ENCODE measurements around the gene GAS7. TPM values are rescaled to one million over a fixed set of nuclear protein-coding genes. Genes with fewer than 3 reads are reported as not detected.

Gene GAS7
- total RNA-seq, 1 donor from 2014 or later: 72.7 TPM

DNA sequence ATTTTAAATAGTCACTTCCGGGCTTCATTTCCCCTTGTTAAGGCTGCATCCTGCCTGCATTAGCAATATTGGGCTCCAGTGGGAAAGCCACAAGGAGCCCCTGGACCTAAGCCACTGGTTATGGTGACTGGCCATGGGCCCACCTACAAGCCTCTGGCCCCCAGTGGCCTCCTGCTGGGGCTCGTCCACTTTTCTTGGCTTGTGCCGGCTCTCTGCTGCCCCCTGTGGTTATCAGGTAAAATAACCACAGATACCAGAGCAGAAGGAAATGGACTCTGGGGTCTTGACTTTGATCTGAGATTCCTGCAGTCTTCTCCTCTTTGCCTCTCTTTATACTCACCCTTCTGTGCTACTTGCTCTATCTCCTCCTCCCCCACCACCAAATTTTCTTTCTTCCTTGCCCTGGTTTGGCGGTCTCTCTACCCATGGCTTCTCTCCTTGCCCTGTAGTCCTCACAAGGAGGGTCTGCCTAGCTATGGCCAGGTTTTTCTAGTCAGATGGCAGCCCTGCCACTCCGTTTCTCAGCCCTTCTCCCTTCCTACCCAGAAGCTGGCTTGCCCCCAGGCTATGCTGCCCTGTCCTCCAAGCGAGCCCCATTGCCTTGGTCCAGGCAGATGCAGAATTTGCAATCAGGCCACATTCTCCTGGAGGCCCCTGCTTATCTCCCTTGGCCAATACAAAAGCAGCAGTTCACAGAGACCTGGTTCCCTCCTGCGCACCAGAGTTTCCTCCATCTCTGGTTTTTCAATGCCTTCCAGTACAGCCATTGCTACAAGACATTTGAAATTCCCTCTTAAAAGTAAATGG, 210.4 kb downstream of the GAS7 start:
- peaks cover 12% of the 10 kb centered on the region for H3K4me1 Mint-ChIP-seq
- DNase-seq (ENCODE audit: low read depth, low spot score): peak; percentile 49
- no peaks in the 10 kb centered on the region for H3K36me3 Mint-ChIP-seq (ENCODE audit: low read depth)
- H3K4me3 Mint-ChIP-seq: no peak overlapping the region
- H3K27ac Mint-ChIP-seq (ENCODE audit: unreplicated experiment): no peak overlapping the region
- H3K27me3 Mint-ChIP-seq (ENCODE audit: low read depth): no peaks in the 10 kb centered on the region
- no peaks in the 10 kb centered on the region for H3K9me3 Mint-ChIP-seq
- TF ChIP-seq, protein P1, sequence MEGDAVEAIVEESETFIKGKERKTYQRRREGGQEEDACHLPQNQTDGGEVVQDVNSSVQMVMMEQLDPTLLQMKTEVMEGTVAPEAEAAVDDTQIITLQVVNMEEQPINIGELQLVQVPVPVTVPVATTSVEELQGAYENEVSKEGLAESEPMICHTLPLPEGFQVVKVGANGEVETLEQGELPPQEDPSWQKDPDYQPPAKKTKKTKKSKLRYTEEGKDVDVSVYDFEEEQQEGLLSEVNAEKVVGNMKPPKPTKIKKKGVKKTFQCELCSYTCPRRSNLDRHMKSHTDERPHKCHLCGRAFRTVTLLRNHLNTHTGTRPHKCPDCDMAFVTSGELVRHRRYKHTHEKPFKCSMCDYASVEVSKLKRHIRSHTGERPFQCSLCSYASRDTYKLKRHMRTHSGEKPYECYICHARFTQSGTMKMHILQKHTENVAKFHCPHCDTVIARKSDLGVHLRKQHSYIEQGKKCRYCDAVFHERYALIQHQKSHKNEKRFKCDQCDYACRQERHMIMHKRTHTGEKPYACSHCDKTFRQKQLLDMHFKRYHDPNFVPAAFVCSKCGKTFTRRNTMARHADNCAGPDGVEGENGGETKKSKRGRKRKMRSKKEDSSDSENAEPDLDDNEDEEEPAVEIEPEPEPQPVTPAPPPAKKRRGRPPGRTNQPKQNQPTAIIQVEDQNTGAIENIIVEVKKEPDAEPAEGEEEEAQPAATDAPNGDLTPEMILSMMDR (conservative IDR thresholded peaks at IDR 0.05): peak; percentile 78

DNA sequence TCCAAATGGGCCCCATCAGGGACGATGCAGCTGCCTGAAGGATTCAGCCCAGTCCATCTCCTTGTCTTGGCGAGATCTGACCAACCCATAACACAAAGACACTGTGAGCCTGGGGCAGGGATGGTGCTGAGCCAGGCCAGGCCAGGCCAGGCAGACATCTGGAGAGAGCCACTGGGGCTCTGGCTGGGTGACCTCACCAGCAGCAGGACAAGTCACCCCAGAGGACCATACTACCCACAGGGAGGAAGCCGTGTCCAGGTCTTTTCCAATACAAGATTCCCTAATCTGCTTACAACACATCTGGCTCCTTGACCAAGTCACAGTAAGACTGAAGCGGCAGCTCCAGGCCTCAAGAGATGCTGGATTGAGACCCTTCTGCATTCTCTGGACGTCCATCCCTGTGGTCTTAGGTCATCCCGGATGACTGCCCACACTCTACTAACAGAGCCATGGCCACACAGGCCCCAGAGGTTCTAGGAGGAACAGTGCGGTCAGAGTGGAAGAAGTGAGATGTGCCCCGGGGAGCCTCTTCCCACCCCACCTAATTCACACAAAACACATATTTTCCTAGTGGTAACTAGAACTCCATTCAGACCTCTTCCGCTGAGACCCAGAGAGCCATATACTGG, 211.5 kb downstream of the GAS7 start:
- peaks cover 12% of the 10 kb centered on the region for H3K4me1 Mint-ChIP-seq
- no peaks in the 10 kb centered on the region for H3K9me3 Mint-ChIP-seq
- DNase-seq (ENCODE audit: low read depth, low spot score): no peak
- no peak overlapping the region for H3K27ac Mint-ChIP-seq (ENCODE audit: unreplicated experiment)
- H3K36me3 Mint-ChIP-seq (ENCODE audit: low read depth): no peaks in the 10 kb centered on the region
- TF ChIP-seq, protein P1 (conservative IDR thresholded peaks at IDR 0.05): no peak
- no peaks in the 10 kb centered on the region for H3K27me3 Mint-ChIP-seq (ENCODE audit: low read depth)
- H3K4me3 Mint-ChIP-seq: no peak overlapping the region

DNA sequence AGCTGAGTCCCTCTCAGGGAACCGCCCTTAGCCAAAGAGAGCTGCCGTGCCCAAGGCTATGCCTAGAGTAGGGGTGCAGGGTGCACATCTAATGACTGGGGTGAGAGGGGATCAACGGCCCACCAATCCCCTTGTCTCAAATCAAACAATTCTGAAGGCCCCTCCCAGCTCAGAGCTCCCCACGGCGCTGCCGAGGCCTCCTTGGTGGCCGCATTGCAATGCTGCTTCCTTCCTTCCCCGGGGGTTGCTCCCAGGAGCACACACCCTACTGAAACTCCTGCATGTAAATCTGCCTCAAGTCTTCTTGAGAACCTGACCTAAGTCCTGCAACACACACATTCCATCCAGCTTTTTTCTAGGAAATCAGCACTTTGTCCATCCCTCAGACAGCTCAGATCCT, 212.8 kb downstream of the GAS7 start:
- no peak overlapping the region for H3K4me3 Mint-ChIP-seq
- no peaks in the 10 kb centered on the region for H3K36me3 Mint-ChIP-seq (ENCODE audit: low read depth)
- DNase-seq (ENCODE audit: low read depth, low spot score): no peak
- H3K4me1 Mint-ChIP-seq: peaks cover 12% of the 10 kb centered on the region
- no peaks in the 10 kb centered on the region for H3K9me3 Mint-ChIP-seq
- TF ChIP-seq, protein P1 (conservative IDR thresholded peaks at IDR 0.05): no peak
- no peaks in the 10 kb centered on the region for H3K27me3 Mint-ChIP-seq (ENCODE audit: low read depth)
- no peak overlapping the region for H3K27ac Mint-ChIP-seq (ENCODE audit: unreplicated experiment)

DNA sequence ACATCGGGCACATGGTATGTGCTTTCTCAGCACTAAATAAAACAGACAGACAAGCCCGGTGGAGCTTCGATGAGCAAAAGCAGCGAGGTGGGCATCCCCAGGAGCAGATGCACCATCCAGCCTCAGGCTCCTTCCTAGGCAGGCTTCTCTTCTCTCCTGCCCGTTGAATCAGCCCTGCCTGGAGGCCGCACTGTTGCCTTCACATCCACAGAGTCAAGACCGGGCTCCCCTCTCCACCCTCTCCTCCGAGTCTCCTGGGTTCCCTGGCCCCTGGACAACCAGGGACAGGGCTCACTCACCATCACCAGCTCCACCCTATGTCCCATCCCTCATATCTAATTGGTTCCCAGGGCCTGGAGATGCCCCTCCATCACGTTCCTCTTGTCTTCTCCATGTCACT, 213.6 kb downstream of the GAS7 start:
- Mint-ChIP-seq H3K4me3 (no peak overlapping the region), H3K27ac (ENCODE audit: unreplicated experiment) (no peak overlapping the region), H3K9me3 (no peaks in the 10 kb centered on the region), H3K36me3 (ENCODE audit: low read depth) (no peaks in the 10 kb centered on the region), H3K27me3 (ENCODE audit: low read depth) (no peaks in the 10 kb centered on the region), H3K4me1 (peaks cover 12% of the 10 kb centered on the region)
- TF ChIP-seq, protein P1 (conservative IDR thresholded peaks at IDR 0.05): no peak
- no peak for DNase-seq (ENCODE audit: low read depth, low spot score)

DNA sequence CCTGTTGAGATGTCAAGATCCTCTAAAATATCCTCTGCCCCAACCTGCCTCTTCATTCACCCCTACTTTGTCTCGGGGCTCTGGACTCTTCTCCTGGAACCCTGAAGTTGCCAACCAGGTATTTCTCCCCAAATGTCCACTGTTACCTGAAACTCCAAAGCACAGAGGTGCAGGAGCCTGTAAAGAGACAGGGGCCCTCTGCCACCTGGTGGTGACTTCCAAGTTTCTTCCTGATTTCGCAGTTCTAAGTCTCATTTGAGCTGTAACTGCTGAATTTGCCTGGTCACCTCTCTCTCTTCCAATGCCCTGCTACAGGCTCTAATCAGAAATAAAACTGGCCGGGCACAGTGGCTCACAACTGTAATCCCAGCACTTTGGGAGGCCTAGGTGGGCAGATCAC, 216.2 kb downstream of the GAS7 start:
- DNase-seq (ENCODE audit: low read depth, low spot score): no peak
- Mint-ChIP-seq H3K36me3 (ENCODE audit: low read depth) (no peaks in the 10 kb centered on the region), H3K4me1 (peaks cover 9% of the 10 kb centered on the region), H3K4me3 (no peak overlapping the region), H3K27me3 (ENCODE audit: low read depth) (no peaks in the 10 kb centered on the region), H3K27ac (ENCODE audit: unreplicated experiment) (no peak overlapping the region), H3K9me3 (no peaks in the 10 kb centered on the region)
- TF ChIP-seq, protein P1 (conservative IDR thresholded peaks at IDR 0.05): peak; percentile 52

Measured in neural crest cell (in vitro differentiated cells).